NCI-H82 treated with DMSO at 0.1 percent for 48 hours (cell line): ENCODE results near the gene PARP3.

Source experiments
- DNase-seq: peaks from one replicate; lab custom pipeline; 2025; ENCODE audit not compliant: unreplicated experiment; lab: John Stamatoyannopoulos, UW

PARP3 gene

DNA sequence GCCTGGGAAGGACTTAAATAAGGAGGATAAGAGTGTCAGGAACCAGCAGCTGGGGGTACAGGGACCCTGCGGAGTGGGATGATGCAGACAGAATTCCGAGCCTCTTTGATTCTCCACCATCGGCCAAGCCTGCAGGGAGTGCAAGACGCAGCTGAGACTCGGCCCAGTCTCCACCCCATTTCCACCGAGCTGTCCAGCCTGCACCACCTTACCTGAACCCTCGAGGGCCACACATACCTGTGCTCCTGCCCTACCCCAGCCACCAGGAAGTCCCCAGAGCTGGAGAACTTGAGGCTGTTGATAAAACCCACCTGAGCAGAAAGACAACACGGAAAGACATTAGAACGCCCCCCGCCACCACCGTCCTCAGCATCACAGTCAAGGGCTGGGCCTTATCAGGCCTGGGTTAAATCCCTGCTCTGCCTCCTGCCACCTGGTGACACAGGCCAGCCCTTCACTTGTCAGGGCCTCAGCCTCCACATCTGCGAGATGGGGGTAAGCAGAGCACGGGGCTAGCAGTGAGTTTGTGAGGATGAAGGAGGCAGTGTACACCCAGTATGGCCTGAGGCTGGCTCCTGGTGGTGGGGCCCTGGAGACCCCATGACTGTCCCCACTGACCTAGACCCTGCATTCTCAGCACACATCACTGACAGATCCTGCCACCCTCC lies 8.6 kb upstream of the PARP3 start:
- no peak for DNase-seq

DNA sequence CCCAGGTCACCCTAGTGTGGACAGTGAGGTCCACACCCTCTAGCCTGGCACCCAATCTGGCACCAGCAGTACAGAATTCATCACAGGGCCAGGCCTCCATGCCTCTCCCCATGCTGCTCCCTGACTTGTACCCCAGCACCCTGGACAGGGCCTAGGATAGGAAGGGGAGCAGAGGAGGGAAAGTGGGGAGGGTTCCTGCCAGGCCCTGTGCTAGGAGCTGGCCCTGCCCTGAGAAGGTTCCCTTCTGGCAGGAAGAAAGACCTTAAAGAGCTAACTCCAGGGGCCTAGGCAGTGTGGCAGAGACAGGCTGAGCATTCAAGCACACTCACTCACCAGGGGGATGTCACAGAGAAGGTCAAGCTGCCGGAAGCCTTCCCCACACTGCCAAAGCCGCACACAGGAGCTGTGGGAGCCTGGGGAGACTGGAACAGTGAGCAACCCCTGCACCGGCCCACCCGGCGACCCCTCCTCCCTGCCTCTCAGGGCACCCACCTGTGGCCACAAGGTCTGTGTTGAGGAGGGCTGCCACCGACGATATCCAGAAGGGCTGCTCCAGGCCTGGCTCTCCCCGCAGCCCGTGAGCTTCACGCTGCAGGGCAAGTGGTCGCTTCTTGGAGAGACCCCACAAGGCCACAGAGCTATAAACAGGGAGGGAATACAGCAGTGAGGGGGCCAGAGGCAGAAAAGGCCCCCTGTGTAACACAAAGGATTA lies 7.9 kb upstream of the PARP3 start:
- no peak for DNase-seq

DNA sequence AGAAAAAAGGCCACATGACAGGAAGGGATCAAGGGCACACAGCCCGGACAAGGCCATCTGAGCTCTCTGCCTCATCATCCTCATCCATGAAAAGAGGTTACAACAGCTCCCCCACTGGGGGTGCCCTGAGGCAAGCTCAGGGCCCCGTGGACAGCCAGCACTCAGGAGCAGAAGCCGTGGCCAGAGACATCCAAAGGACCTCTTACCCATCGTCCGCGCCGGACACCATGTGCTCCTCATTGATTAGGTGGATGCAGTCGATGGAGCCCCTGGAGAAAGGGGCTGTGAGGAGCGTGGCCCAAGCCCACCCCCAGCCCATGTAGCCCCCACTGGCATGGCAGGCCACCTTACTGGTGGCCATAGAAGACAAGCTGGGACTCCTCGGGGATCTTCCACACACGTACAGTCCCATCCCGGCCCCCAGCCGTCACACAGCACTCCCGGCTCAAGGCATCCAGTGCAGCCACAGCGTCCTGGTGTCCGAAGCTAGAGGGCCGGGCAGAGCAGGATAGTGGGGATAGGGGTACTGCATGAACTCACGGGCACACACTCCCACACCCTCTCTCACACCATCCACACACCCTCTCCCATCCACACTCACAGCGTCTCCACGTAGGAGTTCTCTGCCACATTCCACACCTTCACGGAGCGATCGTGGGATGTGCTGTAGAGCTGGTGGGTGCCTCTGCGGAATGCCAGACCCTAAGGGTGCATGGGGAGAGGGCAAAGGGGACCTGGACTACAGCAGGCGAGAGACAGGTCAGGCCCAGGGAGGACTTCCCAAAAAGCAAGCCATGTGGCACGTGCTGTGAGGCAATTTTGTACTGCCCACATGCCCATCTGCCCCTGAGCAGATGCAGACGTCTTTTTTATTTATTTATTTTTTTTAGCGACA lies 6.9 kb upstream of the PARP3 start:
- no peak for DNase-seq

- no peak for DNase-seq
Measured at GRCh38 chr3:51935886-51936755, 6.0 kb upstream of the PARP3 start.

DNA sequence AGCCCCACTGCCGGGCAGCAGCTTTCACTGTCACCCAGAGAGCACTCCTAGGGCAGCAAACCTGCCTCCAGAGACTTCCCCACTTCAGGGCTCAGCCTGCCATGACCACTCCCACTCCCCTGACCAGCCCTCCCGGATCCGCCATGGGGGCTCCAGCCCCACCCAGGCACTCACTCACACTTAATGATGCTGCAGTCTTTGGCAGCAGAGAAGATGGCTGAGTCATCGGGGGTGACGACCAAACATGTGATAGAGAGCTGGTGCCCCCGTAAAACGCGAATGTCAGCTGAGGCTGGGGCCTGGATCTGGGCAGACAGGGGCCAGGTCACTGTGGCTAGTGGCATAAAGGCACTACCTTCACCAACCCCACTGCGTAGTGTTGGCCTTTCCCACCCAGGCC lies 5.1 kb upstream of the PARP3 start:
- DNase-seq = no peak

GRCh38 chr3:51937611-51938450 lies 4.3 kb upstream of the PARP3 start:
- DNase-seq = no peak

GRCh38 chr3:51938780-51939425 lies 3.3 kb upstream of the PARP3 start:
- no peak for DNase-seq

GRCh38 chr3:51940648-51941462 lies 1.3 kb upstream of the PARP3 start:
- no peak for DNase-seq

DNA sequence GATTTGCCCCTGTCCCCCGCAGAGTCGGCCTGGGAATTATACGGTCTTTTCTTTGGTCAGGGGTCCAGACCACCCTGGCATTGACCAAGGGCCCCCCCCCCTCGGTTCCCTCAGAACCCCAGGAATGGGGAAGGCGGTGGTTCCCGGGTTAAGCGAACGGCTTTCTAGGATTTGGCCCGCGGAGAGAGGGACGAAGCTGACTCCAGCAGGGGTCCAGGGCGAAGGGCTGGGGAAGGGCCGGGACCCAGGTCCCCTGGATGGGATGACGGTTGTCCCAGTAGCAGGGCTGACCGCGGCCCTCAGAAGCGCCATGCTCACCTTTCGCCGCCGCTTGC lies 733 bp upstream of the PARP3 start:
- no peak for DNase-seq

DNA sequence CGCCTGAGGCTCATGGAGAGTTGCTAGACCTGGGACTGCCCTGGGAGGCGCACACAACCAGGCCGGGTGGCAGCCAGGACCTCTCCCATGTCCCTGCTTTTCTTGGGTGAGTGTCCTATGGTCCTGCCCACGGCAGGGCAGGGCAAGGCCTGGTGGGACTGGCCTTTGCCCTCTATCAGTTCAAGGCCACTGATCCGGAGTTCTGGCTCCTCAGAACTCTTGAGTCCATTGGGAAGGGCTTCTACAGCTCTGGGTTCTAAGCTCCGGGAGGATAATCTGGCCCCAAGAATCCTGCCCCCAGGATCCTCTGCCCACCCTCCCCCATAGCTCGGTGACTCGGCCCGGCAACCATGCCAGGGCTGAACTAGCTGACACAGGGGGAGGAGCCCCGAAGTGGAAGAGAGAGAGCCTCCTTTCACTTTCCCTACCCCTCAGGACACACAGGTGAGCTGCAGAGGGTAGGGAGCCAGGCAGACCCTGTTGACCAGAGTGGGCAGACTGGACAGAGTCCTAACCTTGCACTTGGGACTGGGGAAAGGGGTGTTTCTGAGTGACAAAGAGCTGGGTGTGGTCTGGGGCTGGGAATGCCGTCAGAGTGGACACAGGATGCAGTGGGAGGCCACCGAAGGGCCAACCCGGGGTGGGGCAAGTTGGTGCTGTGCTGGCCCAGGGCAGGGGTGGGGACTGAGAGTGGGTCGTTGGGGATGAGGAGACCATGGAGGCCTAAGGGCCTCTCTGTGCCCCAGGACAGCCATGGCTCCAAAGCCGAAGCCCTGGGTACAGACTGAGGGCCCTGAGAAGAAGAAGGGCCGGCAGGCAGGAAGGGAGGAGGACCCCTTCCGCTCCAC lies 664 bp downstream of the PARP3 start:
- no peak for DNase-seq

DNA sequence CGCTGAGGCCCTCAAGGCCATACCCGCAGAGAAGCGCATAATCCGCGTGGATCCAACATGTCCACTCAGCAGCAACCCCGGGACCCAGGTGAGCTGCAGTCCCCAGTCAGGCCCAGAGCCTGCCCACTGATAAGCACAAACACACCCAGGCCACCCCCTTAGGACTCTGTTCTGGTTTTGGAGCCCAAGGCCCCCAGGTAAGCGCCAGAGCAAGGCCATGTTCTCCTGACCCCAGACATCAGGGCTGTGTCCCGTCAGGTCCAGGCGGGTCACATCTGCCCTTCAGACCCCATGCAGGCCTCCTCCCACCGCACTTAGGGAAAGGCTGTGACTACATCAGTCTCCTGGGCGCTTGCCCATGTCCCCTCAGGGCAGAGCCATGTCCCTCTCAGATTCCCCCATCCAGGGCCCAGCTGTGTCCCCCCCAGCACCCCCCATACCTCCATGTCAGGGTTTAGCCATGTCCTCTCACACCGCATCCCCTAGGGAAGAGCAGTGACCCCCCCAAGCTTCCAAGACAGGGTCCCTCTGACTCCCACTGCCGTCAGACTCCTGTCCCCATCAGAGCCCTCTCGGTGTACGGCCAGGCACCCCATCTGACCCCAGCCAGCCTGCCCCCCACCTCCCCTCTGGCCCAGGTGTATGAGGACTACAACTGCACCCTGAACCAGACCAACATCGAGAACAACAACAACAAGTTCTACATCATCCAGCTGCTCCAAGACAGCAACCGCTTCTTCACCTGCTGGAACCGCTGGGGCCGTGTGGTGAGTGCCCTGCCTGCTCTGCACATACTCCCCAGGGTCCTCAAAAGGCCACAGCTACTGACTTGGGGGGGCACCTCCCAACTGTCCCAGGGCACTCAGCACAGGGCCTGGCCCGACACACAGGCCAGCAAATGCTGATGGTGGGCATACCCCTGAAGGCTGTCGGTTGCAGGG lies 1.6 kb downstream of the PARP3 start:
- no peak for DNase-seq

DNA sequence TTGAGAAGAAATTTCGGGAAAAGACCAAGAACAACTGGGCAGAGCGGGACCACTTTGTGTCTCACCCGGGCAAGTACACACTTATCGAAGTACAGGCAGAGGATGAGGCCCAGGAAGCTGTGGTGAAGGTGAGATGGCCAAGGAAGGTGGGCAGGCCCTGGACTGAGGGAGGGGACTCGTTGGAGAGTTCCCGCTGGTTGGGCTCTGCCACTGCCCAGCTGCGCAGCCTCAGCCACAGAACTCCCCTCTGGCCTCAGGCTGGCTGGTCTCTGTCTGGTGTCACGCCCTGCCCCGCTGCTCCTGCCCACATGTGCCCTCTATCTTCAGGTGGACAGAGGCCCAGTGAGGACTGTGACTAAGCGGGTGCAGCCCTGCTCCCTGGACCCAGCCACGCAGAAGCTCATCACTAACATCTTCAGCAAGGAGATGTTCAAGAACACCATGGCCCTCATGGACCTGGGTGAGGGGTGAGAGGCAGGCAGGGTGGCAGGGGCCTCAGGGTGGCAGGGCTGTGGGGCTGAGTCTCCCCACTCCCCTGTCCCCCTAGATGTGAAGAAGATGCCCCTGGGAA lies 2.4 kb downstream of the PARP3 start:
- DNase-seq = no peak

- DNase-seq = no peak
Measured at GRCh38 chr3:51945031-51945840, 3.1 kb downstream of the PARP3 start.

DNA sequence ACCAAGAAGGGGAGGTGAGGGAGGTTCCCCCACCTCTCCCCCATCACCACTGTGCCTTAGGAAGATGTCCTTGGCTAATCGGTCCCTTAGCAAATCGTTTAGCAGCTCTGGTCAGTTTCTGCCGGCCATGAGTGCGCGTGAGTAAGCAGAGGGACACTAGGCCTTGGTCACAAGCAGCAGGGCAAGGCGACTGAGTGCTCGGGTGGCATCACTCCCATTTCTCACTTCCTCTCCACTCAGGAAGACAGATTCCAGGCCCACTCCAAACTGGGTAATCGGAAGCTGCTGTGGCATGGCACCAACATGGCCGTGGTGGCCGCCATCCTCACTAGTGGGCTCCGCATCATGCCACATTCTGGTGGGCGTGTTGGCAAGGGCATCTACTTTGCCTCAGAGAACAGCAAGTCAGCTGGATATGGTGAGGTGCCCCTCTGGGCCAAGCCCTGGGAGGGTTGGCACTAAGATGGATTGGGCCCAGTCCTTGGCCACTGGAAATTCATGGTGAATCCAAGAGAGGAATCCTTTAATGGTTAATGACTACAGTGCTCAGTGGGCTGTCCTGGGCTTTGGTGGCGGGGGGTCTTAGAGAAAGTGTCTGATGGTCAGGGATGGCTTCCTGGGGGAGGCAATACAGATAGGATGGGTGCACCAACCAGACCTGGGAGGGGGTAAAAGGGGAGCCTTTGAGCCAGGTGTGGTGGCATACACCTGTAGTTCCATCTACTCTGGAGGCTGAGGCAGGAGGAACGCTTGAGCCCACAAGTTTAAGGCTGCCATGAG lies 4.0 kb downstream of the PARP3 start:
- no peak for DNase-seq

- DNase-seq = no peak
Measured at GRCh38 chr3:51946796-51947195, 4.6 kb downstream of the PARP3 start.
